ENCODE data around the gene DEFB129.

DNA sequence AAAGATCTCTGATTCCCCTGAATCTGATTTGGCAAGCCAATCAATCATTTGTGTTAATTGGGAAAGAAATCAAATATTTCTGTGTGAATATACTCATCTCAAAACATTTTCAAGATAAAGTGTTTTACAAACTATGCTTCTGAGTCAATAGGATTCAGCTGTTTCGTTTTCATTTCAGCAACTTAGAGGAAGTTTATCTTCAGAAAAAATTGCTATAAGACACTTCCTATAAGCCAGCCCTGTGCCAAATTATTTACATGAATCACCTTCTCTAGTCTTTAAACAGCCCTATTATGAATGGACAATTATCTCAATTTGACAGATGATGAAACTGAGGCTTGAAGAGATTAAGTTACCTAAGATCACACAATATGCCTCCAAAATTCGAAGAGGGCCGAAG lies 10.9 kb downstream of the DEFB129 start:
- TF ChIP-seq POLR2A (IDR thresholded peaks at IDR 0.05; ENCODE audit: low read length) (no peak), GATA1 (IDR thresholded peaks at IDR 0.05; ENCODE audit: low read depth, low read length) (no peak)
